ENCODE data around the gene ISG15. TPM values are rescaled to one million over a fixed set of nuclear protein-coding genes. Genes with fewer than 3 reads are reported as not detected.
A peak's percentile ranks its signal among the peaks of the same experiment; 100 is the strongest.

The ISG15 gene
- total and polyA plus RNA-seq, 2 of the 13 experiments (the other 11 are each of a cell fraction or from before 2014, with no cell fraction given), result 42.1 to 54.9 TPM

- TF ChIP-seq ATF1 (CRISPR knock-in tag; IDR thresholded peaks at IDR 0.05) (no peak), KLF12 (CRISPR knock-in tag; IDR thresholded peaks at IDR 0.05; ENCODE audit: borderline replicate concordance) (0 out of 2 replicates have a peak, but pooled peaks have one; percentile 35), ZNF619 (CRISPR knock-in tag; IDR thresholded peaks at IDR 0.05) (0 out of 2 replicates have a peak, but pooled peaks have one; percentile 48), ZNF879 (CRISPR knock-in tag; IDR thresholded peaks at IDR 0.05) (no peak), CHD2 (IDR thresholded peaks at IDR 0.05; ENCODE audit: low read depth, low read length) (no peak), KLF15 (CRISPR knock-in tag; IDR thresholded peaks at IDR 0.05; ENCODE audit: borderline replicate concordance) (0 out of 2 replicates have a peak, but pooled peaks have one; percentile 37), TRAFD1 (CRISPR knock-in tag; IDR thresholded peaks at IDR 0.05; ENCODE audit: borderline replicate concordance) (no peak), FIP1L1 (IDR thresholded peaks at IDR 0.05; ENCODE audit: borderline replicate concordance, insufficient read depth, low read depth, low read length) (no peak), E2F2 (CRISPR knock-in tag; IDR thresholded peaks at IDR 0.05; ENCODE audit: borderline replicate concordance) (0 out of 2 replicates have a peak, but pooled peaks have one; percentile 46), ZNF512B (CRISPR knock-in tag; IDR thresholded peaks at IDR 0.05; ENCODE audit: borderline replicate concordance) (0 out of 2 replicates have a peak, but pooled peaks have one; percentile 4), RAD21 (CRISPR knock-in tag; IDR thresholded peaks at IDR 0.05) (no peak), ZNF713 (CRISPR knock-in tag; IDR thresholded peaks at IDR 0.05) (no peak), PITX1 (CRISPR knock-in tag; IDR thresholded peaks at IDR 0.05) (peak; percentile 56; the same call in 1 of the 2 replicates), MLXIP (CRISPR knock-in tag; IDR thresholded peaks at IDR 0.05; ENCODE audit: borderline replicate concordance) (no peak), ZNF644 (CRISPR knock-in tag; IDR thresholded peaks at IDR 0.05; ENCODE audit: low read depth) (no peak), CBX2 (IDR thresholded peaks at IDR 0.05; ENCODE audit: low read depth, low read length) (no peak), CBX2 (CRISPR knock-in tag; IDR thresholded peaks at IDR 0.05; ENCODE audit: low read depth) (no peak), ZNF101 (CRISPR knock-in tag; IDR thresholded peaks at IDR 0.05; ENCODE audit: borderline replicate concordance, low read depth) (no peak), MTA1 (CRISPR knock-in tag; IDR thresholded peaks at IDR 0.05; ENCODE audit: borderline replicate concordance) (peak; percentile 92), ZNF75D (CRISPR knock-in tag; IDR thresholded peaks at IDR 0.05; ENCODE audit: borderline replicate concordance) (no peak)
Observed at GRCh38 chr1:1058088-1058905, 45.0 kb downstream of the ISG15 start (continued).

Measured in HepG2 (cell line).